ENCODE data around the gene DGKH. TPM values are rescaled to one million over a fixed set of nuclear protein-coding genes. Genes with fewer than 3 reads are reported as not detected.

DGKH gene
- total RNA-seq, 1 experiment from 2014 or later, result 22.8 TPM

GRCh38 chr13:42078128-42078808, 29.8 kb downstream of the DGKH start:
- H3K27me3 ChIP-seq (ENCODE audit: control insufficient read depth, insufficient read depth, low read length), result no peaks in the 10 kb centered on the region
- no peak overlapping the region for H3K4me3 ChIP-seq (ENCODE audit: low read depth in 2 of 2, low read length in 2 of 2)
- intact Hi-C loops (cut with micrococcal nuclease; ENCODE audit: unreplicated experiment) (no loop called here), in situ Hi-C loops (cut with HindIII; ENCODE audit: low pct_unique_long_range_greater_than_20kb, low sequenced_read_pairs) (no loop called here)
- H3K9me3 ChIP-seq (ENCODE audit: control insufficient read depth, insufficient read depth, low read depth, low read length), result no peaks in the 10 kb centered on the region
- H3K27ac ChIP-seq (ENCODE audit: low read length), result no peak overlapping the region
- CTCF ChIA-PET, result no interaction called here
- no peaks in the 10 kb centered on the region; the same call in 1 of the 2 replicates for H3K36me3 ChIP-seq (ENCODE audit: control insufficient read depth, insufficient read depth, low read length)
- TF ChIP-seq TCF7L2 (IDR thresholded peaks at IDR 0.05; ENCODE audit: low read depth, low read length) (no peak), CTCF (IDR thresholded peaks at IDR 0.05) (peak; percentile 32; the same call in 1 of the 2 replicates), REST (IDR thresholded peaks at IDR 0.05; ENCODE audit: insufficient read depth in 1 of 2, low read depth in 2 of 2, low read length in 1 of 2) (no peak), SIN3A (IDR thresholded peaks at IDR 0.05; ENCODE audit: borderline replicate concordance, insufficient read depth, low read depth, low read length) (no peak), POLR2AphosphoS5 (IDR thresholded peaks at IDR 0.05; ENCODE audit: low read depth, low read length) (no peak)
- no TSS peak for BruUV-seq (replicated peaks)
- POLR2A ChIA-PET, result no interaction called here
- DNase-seq (ENCODE audit: low read depth, low spot score), result no peak
- ATAC-seq, result no peak
- H3K4me1 ChIP-seq (ENCODE audit: control insufficient read depth, insufficient read depth, low read length), result peaks cover 5% of the 10 kb centered on the region; the same call in 1 of the 2 replicates

- Histone ChIP-seq H3K36me3 (ENCODE audit: control insufficient read depth, insufficient read depth, low read length) (no peaks in the 10 kb centered on the region; the same call in 1 of the 2 replicates), H3K9me3 (ENCODE audit: control insufficient read depth, insufficient read depth, low read depth, low read length) (no peaks in the 10 kb centered on the region), H3K4me1 (ENCODE audit: control insufficient read depth, insufficient read depth, low read length) (no peaks in the 10 kb centered on the region), H3K27ac (ENCODE audit: low read length) (no peak overlapping the region), H3K4me3 (ENCODE audit: low read depth in 2 of 2, low read length in 2 of 2) (no peak overlapping the region), H3K27me3 (ENCODE audit: control insufficient read depth, insufficient read depth, low read length) (no peaks in the 10 kb centered on the region)
- intact Hi-C loops (cut with micrococcal nuclease; ENCODE audit: unreplicated experiment) (no loop called here), in situ Hi-C loops (cut with HindIII; ENCODE audit: low pct_unique_long_range_greater_than_20kb, low sequenced_read_pairs) (no loop called here)
- TF ChIP-seq POLR2AphosphoS5 (IDR thresholded peaks at IDR 0.05; ENCODE audit: low read depth, low read length) (no peak), SIN3A (IDR thresholded peaks at IDR 0.05; ENCODE audit: borderline replicate concordance, insufficient read depth, low read depth, low read length) (no peak), REST (IDR thresholded peaks at IDR 0.05; ENCODE audit: insufficient read depth in 1 of 2, low read depth in 2 of 2, low read length in 1 of 2) (no peak), CTCF (IDR thresholded peaks at IDR 0.05) (no peak), TCF7L2 (IDR thresholded peaks at IDR 0.05; ENCODE audit: low read depth, low read length) (no peak)
- ChIA-PET CTCF (no interaction called here), POLR2A (no interaction called here)
- DNase-seq (ENCODE audit: low read depth, low spot score) (no peak), ATAC-seq (no peak)
- no TSS peak for BruUV-seq (replicated peaks)
These were observed 34.8 kb downstream of the DGKH start for GRCh38 chr13:42083138-42083770.
